ENCODE data around the gene SDF2.
"Not testable (repeated sequence)": the region's sequence is repeated elsewhere in the genome, so short reads cannot be mapped to it uniquely, and the experiment has no call there.

The SDF2 gene

DNA sequence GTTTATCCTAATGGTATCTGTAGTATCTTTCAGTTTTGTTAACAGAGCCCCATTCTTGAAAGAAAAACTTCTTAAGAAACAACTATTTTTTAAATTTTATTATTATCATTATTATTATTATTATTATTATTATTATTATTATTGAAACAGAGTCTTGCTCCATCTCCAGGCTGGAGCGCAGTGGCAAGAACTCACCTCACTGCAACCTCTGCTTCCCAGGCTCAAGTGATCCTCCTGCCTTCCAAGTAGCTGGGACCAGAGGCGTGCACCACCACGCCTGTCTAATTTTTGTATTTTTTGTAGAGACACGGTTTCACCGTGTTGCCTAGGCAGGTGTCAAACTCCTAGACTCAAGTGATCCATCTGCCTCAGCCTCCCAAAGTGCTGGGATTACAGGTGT, 23.7 kb upstream of the SDF2 start:
- in situ Hi-C loops (cut with MboI; ENCODE audit: low sequenced_read_pairs) = no loop called here

DNA sequence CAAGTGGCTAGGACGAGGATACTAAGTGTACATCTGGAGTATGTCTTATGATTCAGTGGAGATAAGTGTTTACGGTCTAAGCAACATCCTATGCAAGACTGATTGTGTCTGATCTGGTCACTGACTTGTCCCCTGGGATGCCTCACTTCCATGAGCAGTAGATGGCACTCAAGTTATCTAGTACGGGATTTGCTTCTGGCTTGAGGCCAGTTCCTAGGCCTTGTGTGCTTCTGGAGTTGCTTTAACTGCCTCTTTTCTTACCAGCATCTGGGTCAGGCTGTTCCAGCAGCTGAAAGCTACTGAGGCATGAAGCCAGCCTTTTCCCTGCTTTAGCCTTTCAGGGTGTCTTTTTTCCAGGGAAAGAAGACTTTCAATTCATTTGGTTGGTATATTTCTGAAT, 23.3 kb upstream of the SDF2 start:
- in situ Hi-C loops (cut with MboI; ENCODE audit: low sequenced_read_pairs) = no loop called here

DNA sequence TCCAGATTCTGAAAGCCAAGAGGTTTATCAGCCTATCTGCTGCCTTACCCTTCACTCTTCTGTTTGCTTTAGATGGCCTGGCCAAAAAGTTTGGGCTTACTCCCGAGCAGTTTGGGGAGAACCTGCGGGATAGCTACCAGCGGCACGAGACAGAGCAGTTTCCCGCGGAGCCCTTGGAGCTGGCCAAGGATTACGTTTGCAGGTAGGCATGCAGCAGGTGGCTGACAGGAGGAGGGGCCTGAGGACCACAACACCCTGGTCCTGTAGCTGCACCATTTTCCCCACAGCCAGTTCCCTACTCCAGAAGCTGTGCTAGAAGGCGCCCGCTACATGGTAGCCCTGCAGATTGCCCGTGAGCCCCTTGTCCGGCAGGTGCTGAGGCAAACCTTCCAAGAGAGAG, 20.9 kb upstream of the SDF2 start:
- in situ Hi-C loops (cut with MboI; ENCODE audit: low sequenced_read_pairs) = no loop called here

DNA sequence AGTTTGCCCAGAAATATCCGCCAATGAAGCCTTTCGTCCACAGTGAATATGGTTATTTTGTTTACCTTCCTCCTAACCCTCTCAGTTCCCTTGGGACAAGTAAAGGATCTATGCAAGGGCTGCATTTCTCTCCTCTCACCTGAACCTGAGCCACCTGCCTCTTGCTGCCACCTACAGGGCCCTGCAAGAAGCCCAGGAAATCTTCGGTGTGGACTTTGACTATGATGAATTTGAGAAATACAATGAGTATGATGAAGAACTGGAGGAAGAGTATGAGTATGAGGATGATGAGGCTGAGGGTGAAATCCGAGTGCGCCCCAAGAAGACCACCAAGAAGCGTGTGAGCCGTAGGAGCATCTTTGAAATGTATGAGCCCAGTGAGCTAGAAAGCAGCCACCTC, 14.3 kb upstream of the SDF2 start:
- in situ Hi-C loops (cut with MboI; ENCODE audit: low sequenced_read_pairs) = no loop called here

DNA sequence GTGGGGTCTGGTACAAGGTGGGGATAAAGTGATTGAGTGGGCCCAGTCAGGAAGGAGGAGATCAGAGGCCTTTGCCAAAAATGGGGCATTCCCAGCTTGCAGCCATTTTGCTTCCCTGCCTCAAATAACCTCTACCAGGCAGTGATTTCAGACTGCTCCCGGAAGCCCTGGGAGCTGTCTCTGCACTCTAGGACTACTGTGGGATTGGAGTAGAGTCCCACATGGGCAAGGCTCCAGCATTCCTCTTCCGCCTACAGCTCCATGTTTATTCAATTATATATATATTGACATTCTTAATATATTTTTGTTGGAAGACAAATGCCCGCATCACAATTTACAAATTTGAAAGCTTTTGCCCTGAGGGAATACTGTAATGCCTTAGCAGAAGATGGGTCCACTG, 13.8 kb upstream of the SDF2 start:
- in situ Hi-C loops (cut with MboI; ENCODE audit: low sequenced_read_pairs) = no loop called here

DNA sequence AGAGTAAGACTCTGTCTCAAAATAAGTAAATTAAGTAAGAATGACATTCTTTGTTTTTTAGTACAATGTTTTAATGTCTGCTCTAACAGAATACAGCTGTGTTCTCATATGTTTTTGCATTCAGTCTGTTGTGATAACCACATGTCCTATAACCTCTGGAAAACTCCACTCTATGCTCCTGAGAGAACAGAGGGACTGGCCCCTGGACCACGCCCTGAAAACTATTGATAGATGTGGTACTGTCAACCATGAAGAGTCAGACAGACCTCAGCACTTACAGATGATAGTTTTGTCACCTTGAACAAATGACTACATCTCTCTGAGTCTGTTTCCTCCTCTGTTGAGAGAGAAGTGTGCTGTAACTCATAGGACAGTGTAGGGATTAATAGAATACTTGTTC, 8.2 kb upstream of the SDF2 start:
- in situ Hi-C loops (cut with MboI; ENCODE audit: low sequenced_read_pairs) = no loop called here

DNA sequence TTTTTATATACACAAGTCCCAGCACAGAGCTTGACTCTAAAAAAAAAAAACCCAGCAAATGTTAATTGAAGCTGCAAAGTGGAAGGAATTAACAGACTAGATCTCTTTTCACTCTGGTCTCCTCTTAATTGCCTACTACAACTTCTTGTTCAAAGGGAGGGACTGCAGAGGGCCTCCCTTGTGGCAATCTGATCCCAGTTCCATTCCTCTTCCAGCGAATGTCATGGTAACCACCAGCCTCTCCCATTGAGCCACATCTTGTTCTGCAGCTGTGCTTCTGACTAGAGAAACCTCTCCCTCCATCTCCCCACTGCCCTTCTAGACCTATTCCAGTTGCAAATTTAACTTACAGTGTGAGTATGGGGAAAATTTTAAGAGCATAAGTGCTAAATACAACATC, 6.2 kb upstream of the SDF2 start:
- in situ Hi-C loops (cut with MboI; ENCODE audit: low sequenced_read_pairs) = no loop called here

DNA sequence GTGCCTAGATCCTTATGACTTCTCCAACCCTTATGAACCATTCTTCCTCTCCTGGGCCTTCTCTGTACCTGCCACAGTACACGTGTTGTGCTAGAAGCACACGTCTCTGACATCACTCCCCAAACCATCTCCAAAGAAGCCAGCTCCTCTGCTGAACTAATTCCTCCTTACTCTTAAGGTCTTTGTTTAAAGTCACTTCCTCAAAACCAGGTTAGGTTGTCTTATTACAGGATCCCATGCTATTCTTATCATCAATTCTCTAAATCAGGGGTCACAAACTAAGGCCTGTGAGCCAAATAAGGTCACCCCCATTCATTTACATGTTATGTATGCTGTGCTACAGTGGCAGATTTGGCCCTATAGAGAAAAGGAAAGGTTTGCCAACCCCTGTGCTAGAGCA, 4.3 kb upstream of the SDF2 start:
- in situ Hi-C loops (cut with MboI; ENCODE audit: low sequenced_read_pairs) = no loop called here

DNA sequence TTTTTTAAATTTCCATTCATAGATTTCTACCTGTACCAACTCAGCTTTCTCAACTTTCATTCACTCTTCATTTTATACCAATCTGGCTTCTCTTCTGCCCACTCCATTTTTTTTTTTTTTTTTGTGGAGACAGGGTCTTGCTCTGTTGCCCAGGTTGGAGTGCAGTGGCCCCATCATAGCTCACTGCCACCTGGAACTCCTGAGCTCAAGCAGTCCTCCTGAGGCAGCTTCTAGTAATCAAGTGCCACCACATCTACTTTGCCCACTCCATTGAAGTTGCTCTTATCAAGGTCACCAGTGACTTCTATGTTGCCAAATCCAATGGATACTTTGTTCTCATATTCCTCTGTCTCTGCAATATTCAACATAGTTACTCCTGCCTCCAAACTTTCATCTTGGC, 2.0 kb upstream of the SDF2 start:
- in situ Hi-C loops (cut with MboI; ENCODE audit: low sequenced_read_pairs) = no loop called here

DNA sequence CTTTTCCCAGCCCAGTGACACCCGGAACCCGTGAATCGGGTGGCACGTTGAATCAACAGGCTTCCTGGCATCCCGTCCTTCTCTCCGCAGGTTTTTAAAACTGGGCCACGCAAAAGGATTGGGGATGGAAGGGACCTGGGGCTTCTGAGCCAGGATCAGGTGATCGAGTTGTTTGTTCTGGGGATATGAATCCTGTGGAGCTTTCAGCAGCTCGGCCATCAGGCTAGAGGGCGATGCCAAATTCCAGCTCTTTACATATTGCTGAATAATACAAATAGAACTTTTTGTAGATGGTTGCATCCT, 772 bp upstream of the SDF2 start:
- in situ Hi-C loops (cut with MboI; ENCODE audit: low sequenced_read_pairs) = no loop called here

DNA sequence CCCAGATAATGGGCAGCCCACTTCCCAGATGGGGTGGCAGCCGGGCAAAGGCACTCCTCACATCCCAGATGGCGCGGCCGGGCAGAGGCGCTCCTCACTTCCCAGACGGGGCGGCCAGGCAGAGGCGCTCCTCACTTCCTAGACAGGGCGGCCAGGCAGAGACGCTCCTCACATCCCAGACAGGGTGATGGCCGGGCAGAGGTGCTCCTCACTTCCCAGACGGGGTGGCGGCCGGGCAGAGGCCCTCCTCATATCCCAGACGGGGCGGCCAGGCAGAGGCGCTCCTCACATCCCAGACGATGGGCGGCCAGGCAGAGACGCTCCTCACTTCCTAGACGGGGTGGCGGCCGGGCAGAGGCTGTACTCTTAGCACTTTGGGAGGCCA, 2.2 kb downstream of the SDF2 start:
- in situ Hi-C loops (cut with MboI; ENCODE audit: low sequenced_read_pairs) = not testable (repeated sequence)

DNA sequence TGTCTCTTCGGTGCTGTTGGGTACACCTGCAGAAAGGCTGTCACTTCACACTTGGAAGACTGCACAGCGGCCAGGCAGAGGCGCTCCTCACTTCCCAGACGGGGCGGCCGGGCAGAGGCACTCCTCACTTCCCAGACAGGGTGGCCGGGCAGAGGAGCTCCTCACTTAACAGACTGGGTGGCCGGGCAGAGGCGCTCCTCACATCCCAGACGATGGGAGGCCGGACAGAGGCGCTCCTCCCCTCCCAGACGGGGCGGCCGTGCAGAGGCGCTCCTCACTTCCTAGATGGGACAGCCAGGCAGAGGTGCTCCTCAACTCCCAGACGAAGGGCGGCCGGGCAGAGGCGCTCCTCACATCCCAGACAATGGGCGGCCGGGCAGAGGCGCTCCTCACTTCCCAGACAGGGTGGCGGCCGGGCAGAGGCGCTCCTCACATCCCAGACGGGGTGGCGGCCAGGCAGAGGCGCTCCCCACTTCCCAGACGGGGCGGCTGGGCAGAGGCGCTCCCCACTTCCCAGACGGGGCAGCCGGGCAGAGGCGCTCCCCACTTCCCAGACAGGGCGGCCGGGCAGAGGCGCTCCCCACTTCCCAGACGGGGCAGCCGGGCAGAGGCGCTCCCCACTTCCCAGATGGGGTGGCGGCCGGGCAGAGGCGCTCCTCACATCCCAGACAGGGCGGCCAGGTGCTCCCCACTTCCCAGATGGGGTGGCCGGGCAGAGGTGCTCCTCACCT, 2.8 kb downstream of the SDF2 start:
- in situ Hi-C loops (cut with MboI; ENCODE audit: low sequenced_read_pairs) = not testable (repeated sequence)

DNA sequence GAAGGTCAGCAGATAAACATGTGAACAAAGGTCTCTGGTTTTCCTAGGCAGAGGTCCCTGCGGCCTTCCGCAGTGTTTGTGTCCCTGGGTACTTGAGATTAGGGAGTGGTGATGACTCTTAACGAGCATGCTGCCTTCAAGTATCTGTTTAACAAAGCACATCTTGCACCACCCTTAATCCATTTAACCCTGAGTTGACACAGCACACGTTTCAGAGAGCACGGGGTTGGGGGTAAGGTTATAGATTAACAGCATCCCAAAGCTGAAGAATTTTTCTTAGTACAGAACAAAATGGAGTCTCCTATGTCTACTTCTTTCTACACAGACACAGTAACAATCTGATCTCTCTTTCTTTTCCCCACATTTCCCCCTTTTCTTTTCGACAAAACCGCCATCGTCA, 3.4 kb downstream of the SDF2 start:
- in situ Hi-C loops (cut with MboI; ENCODE audit: low sequenced_read_pairs) = not testable (repeated sequence)

DNA sequence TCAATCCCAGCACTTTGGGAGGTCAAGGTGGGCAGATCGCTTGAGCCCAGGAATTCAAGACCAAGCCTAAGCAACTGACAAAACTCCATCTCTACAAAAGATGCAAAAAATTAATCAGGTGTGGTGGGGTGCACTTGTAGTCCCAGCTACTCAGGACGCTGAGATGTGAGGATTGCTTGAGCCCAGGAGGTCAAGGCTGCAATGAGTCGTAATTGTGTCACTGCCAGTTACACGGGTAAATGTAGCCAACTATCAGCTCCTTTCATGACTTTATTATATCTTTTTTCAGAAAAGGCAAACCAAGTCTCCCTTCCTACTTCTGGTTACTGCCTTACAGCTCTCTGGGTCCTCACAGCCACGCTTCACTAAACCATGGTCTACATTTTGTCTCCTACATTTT, 4.0 kb downstream of the SDF2 start:
- in situ Hi-C loops (cut with MboI; ENCODE audit: low sequenced_read_pairs) = no loop called here

DNA sequence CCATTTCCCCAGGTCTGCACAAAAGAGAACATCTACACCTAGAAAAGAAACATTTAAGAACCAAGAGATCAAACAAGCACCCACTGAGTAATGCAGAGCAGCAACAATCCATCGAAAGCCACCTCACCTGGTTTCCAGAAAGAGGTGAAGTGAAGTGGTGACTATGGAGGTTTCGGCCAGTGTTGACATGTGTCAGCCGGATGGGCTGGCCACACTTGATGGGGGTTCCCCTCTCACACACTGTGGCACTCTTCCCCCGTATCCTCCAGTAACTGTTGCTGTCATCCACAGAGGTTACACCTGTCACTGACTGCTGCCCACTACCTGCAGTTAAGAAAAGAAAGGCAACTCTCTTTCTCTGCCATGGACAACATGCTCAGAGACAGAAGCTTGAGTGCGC, 6.5 kb downstream of the SDF2 start:
- in situ Hi-C loops (cut with MboI; ENCODE audit: low sequenced_read_pairs) = no loop called here

DNA sequence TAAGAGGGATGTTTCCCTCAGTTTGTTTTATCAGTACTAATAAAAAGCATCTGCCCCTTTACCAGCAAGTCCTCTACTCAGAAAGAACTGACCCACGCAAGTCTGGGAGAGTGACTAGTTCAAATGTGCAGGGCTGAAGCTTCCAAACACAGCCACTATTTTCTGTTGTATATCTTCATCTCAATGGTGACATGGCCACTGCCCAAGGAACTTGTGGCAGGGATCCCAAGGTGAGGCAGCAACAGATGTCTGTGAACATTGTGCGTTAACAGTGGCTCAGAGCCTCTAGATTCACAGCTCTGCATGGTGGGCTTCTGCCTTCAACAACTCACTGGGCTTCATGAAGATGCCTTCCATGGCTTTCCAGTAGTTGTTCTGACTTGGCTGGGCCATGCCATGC, 13.0 kb downstream of the SDF2 start:
- in situ Hi-C loops (cut with MboI; ENCODE audit: low sequenced_read_pairs) = no loop called here

DNA sequence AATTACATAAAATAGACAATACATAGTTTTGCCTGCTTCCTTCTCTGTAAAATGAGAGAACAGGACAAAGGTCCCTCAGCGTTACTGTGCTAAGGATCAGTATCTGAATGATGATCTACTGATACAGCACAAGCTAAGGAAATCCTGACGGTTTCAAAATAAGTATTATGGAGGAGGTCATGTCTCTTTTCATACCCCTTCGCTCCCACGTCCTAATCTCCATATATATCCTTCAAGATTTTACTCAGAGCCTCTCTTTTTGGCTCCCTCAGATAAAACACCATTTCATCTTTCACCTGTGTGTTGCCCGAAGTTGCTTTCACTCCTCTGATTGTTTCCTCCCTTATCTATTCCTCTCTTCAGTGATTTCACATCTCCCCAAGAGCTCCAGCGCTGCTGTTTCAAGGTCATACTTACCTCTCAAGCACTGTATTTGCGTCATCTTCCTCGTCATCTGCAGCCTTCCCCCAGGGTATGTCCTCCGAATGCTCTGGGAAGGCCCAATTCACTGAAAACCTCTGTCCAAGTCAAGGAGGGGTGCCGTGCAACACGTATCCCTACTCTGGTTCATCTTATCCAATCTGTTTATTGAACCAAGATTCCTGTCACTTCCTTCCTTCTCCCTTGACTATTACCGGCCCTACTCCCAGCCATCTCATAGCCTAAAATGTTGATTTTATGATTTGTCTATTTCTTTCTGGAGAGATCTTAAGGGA, 15.5 kb downstream of the SDF2 start:
- in situ Hi-C loops (cut with MboI; ENCODE audit: low sequenced_read_pairs) = no loop called here

DNA sequence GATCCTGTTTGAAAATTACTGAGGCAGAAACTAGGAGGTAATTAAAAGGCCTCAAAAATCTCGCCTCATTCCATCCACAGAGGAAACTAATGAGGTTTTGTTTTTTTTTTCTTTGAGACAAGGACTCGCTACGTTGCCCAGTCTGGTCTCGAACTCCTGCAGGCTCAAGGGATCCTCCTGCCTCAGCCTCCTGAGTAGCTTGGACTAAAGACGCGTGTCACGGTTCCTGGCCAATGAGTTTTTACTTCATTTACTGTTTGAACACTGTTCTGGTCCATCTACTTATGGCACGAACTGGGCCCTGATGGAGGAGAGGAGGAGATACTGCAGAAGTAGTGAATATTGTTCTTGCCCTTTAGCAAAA, 16.1 kb downstream of the SDF2 start:
- in situ Hi-C loops (cut with MboI; ENCODE audit: low sequenced_read_pairs) = no loop called here

DNA sequence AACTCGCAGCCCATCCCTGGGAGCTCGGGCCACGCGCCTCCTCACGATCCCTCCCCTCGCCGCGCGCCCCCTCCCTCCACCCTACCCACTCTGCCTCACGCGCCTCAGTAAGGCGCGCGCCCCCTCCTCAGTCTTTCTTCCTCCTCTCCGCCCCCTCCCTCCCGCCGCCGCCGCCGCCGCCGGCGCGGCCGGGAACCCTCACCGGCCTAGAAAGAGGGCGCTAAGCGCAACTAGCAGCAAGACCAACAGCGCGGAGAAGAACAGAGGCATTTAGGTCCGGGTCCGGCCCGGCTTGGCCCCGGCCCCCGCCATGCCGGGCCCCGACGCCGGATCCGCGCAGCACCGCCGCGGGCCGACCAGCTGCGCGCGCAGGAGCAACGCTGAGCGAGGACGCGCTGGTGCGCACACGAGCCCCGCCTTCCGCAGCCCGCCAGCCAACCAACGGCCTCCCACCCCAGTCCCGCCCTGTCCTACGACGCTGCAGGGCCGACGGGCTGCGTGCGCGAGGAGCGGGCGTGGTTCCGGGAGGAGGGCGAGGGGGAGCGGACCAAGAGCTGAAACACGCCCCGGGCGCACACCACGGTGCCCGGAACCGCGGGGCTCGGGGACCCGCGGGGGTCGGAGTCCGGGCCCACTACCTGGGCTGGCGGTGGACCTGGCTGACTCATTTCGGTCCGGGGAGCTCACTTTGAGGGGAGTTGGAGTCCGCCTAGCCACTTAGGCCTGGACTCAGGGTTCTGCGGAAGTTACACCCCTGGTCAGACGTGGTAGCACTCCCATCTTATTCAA, 16.7 kb downstream of the SDF2 start, which contains the start of gene BLTP2:
TSS of gene BLTP2 (minus strand) at position 372 of the 789 bp plus-strand sequence. CDS start at position 270, 102 bp downstream.
- in situ Hi-C loops (cut with MboI; ENCODE audit: low sequenced_read_pairs) = no loop called here

DNA sequence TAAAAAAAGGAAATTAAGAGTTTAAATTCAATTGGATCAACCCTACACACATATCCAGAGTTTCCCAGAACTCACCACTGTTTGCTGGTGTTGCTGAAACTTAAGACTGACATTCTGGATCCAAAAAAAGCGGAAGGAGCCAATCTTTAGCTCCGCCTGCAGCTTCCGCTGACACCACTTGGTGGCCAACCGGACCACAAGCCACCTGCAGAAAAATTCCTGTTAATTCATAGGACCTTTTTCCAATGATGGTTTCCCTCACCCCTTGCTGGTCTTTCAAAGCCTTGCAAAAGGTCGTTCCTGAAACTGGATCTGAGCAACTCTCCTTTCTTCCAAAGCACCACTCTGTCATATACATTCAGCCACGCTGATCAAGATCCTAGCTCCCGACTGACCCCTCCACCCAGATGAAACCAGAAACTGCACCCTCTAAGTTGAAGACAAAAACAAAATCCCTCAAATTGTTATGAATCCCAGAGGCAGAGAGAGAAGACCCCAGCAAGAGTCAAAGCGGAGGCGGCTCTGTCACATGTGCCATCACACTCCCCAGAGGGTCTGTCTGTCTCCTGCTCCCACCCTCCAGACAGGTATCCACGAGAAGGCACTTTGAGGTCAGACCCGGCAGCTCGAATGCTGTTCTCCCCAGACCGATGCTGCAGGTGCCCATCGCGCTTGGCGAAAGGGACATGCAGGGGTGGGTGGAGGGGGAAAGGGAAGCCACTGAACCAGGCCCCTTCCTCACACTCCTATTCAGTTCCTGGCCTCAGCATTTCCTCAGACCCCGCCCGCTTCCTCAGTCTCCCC, 17.5 kb downstream of the SDF2 start:
- in situ Hi-C loops (cut with MboI; ENCODE audit: low sequenced_read_pairs) = no loop called here

DNA sequence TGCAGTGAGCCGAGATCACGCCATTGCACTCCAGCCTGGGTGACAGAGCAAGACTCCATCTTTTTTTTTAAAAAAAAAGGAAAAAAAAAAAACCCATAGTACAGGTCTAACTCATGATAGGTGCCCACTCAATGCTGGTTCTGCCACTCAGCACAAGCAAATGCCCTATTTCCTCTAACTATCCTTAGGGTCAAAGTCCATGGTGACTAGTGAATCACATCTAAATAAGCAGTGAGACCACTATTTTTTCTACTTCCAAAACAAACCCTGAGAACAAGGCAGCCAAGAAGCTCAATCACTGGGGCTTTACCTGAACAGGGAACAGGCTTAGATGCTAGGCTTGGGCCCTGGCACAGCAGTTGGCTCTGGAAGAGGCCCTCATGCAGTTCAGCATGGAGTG, 20.1 kb downstream of the SDF2 start:
- in situ Hi-C loops (cut with MboI; ENCODE audit: low sequenced_read_pairs) = no loop called here
